ENCODE data around the gene ENPP1.

DNA sequence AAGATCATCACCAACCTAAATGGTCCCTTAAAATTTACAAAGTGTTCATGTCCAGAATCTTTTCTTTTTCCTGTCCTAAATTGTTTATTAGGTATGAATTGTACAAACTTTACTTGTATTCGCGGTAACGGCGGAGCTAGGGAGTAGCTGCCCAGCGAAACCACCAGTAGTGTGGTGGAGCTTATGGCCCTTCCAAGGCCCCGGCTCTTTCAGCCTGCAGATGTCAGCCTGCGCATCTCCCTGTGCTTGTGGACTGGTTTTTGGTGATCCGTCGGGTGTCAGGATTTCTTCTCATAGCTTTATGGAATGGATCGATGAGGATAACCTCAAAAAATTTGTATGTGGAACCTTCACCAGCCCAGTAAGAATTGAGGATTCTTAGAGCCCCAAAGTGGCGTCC lies 27.2 kb upstream of the ENPP1 start:
- TF ChIP-seq, protein P1, sequence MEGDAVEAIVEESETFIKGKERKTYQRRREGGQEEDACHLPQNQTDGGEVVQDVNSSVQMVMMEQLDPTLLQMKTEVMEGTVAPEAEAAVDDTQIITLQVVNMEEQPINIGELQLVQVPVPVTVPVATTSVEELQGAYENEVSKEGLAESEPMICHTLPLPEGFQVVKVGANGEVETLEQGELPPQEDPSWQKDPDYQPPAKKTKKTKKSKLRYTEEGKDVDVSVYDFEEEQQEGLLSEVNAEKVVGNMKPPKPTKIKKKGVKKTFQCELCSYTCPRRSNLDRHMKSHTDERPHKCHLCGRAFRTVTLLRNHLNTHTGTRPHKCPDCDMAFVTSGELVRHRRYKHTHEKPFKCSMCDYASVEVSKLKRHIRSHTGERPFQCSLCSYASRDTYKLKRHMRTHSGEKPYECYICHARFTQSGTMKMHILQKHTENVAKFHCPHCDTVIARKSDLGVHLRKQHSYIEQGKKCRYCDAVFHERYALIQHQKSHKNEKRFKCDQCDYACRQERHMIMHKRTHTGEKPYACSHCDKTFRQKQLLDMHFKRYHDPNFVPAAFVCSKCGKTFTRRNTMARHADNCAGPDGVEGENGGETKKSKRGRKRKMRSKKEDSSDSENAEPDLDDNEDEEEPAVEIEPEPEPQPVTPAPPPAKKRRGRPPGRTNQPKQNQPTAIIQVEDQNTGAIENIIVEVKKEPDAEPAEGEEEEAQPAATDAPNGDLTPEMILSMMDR (IDR thresholded peaks at IDR 0.05) = no peak
- no peak for TF ChIP-seq POLR2AphosphoS5 (IDR thresholded peaks at IDR 0.05)
- TF ChIP-seq POLR2A (IDR thresholded peaks at IDR 0.05; ENCODE audit: low read depth) = no peak

Data from esophagus muscularis mucosa (tissue), 3 donors.